SK-N-SH (cell line): ENCODE measurements around the gene SIX5. TPM values are rescaled to one million over a fixed set of nuclear protein-coding genes. Genes with fewer than 3 reads are reported as not detected.
"Not testable (repeated sequence)": the region's sequence is repeated elsewhere in the genome, so short reads cannot be mapped to it uniquely, and the experiment has no call there.

ENCODE experiments used
- CTCF ChIA-PET: fragments of 300-600, 350-600 bp; formaldehyde crosslinking; extraction: SDS; loops from one replicate; lab custom pipeline; 2021; lab: Yijun Ruan, JAX
- POLR2A ChIA-PET: fragments of 350-600 bp; sonication (Branson Sonifier 250); formaldehyde crosslinking; extraction: SDS; loops from one replicate; lab custom pipeline; 2020; ENCODE audit warnings: antibody characterized with exemption, inconsistent platforms; lab: Yijun Ruan, JAX
- DNase-seq: peaks from one replicate; pipeline ENCODE4 v3.0.0; 2012
- H2AFZ ChIP-seq: fragments of 200-600 bp; sonication (generic); 2 replicates; pipeline ENCODE4 v1.8.1; 2016; ENCODE audit warnings: antibody characterized with exemption, mild to moderate bottlenecking, low read depth
- H3F3A ChIP-seq: fragments of 200-600 bp; sonication (generic); replicated peaks from 2 replicates; pipeline ENCODE3; 2016; ENCODE audit warnings: antibody characterized with exemption, mild to moderate bottlenecking; ENCODE audit not compliant: insufficient read depth
- H3K27ac ChIP-seq, 2 experiments: fragments of 200-500 bp in 1 of 2; fragments of 200-600 bp in 1 of 2; sonication (Bioruptor generic) in 1 of 2; sonication (generic), shearing (Covaris generic) in 1 of 2; 2 replicates each; pipeline versions ENCODE4 v1.5.1 to v1.6.1; 2014 to 2016; ENCODE audit warnings: low read depth in 2 of 2, inconsistent platforms in 1 of 2, low read length in 1 of 2, mild to moderate bottlenecking in 1 of 2, mixed read lengths in 1 of 2
- H3K27me3 ChIP-seq: fragments of 200-600 bp; sonication (generic), shearing (Covaris generic); 2 replicates; pipeline ENCODE4 v1.6.1; 2016; ENCODE audit warnings: mixed run types; ENCODE audit not compliant: insufficient read depth
- H3K36me3 ChIP-seq, 2 experiments: fragments of 200-500 bp in 1 of 2; fragments of 200-600 bp in 1 of 2; sonication (Bioruptor generic) in 1 of 2; sonication (generic) in 1 of 2; replicated peaks in 1 of 2; 2 replicates each; pipeline versions ENCODE3 to v1.5.1; 2014 to 2016; ENCODE audit warnings: low read length in 1 of 2, mild to moderate bottlenecking in 1 of 2; ENCODE audit not compliant: insufficient read depth in 2 of 2, control insufficient read depth in 1 of 2
- H3K4me1 ChIP-seq, 2 experiments: fragments of 200-500 bp in 1 of 2; fragments of 200-600 bp in 1 of 2; sonication (Bioruptor generic) in 1 of 2; sonication (generic), shearing (Covaris generic) in 1 of 2; 2 replicates each; pipeline versions ENCODE4 v1.5.1 to v1.6.1; 2014 to 2016; ENCODE audit warnings: low read depth in 1 of 2, low read length in 1 of 2, mixed run types in 1 of 2; ENCODE audit not compliant: insufficient read depth in 2 of 2, control insufficient read depth in 1 of 2
- H3K4me2 ChIP-seq: fragments of 200-600 bp; sonication (generic), shearing (Covaris generic); 2 replicates; pipeline ENCODE4 v1.6.1; 2017; ENCODE audit warnings: mixed run types
- H3K4me3 ChIP-seq, 2 experiments: fragments of 200-500 bp in 1 of 2; fragments of 200-600 bp in 1 of 2; sonication (Bioruptor generic) in 1 of 2; sonication (generic), shearing (Covaris generic) in 1 of 2; 2 replicates each; pipeline versions ENCODE4 v1.5.1 to v1.8.1; 2014 to 2016; ENCODE audit warnings: low read depth in 2 of 2, inconsistent platforms in 1 of 2, low read length in 1 of 2, mild to moderate bottlenecking in 1 of 2, mixed read lengths in 1 of 2, moderate library complexity in 1 of 2
- H3K79me2 ChIP-seq: fragments of 200-600 bp; sonication (generic); 2 replicates; pipeline ENCODE4 v1.8.1; 2017; ENCODE audit warnings: mild to moderate bottlenecking; ENCODE audit not compliant: insufficient read depth
- H3K9ac ChIP-seq: fragments of 200-600 bp; sonication (generic); 2 replicates; pipeline ENCODE4 v1.6.1; 2017; ENCODE audit warnings: mixed run types
- H3K9me2 ChIP-seq: fragments of 200-600 bp; sonication (generic); 2 replicates; pipeline ENCODE4 v1.6.1; 2017; ENCODE audit warnings: mixed run types
- H3K9me3 ChIP-seq: fragments of 200-600 bp; sonication (generic); 2 replicates; pipeline ENCODE4 v1.6.1; 2017; ENCODE audit warnings: mixed run types, mild to moderate bottlenecking, moderate library complexity
- H4K20me1 ChIP-seq: fragments of 200-600 bp; sonication (generic); 2 replicates; pipeline ENCODE4 v1.6.1; 2017; ENCODE audit warnings: mild to moderate bottlenecking, mixed run types; ENCODE audit not compliant: insufficient read depth
- CHD2 ChIP-seq: fragments of 150-350 bp; IDR thresholded peaks from 2 replicates; pipeline ENCODE4 v1.6.1; 2018; ENCODE audit warnings: low read length; ENCODE audit not compliant: partially characterized antibody
- EP300 ChIP-seq, 2 experiments: IDR thresholded peaks; 2 replicates each; pipeline versions ENCODE4 v1.4.0 to v1.6.1; 2012; ENCODE audit warnings: borderline replicate concordance in 1 of 2, low read depth in 1 of 2, low read length in 1 of 2
- GABPA ChIP-seq: IDR thresholded peaks from 2 replicates; pipeline ENCODE4 v1.4.0; 2012; ENCODE audit warnings: low read depth, mild to moderate bottlenecking
- GATA2 ChIP-seq: sonication (generic); formaldehyde crosslinking; IDR thresholded peaks from 2 replicates; pipeline ENCODE4 v1.5.0; 2020; ENCODE audit warnings: mild to moderate bottlenecking, missing genetic modification reagents
- JUND ChIP-seq: IDR thresholded peaks from 2 replicates; pipeline ENCODE4 v1.4.0; 2012
- MEF2A ChIP-seq: IDR thresholded peaks from 2 replicates; pipeline ENCODE4 v1.4.0; 2012; ENCODE audit warnings: low read depth, borderline replicate concordance
- NFIC ChIP-seq: IDR thresholded peaks from 2 replicates; pipeline ENCODE4 v1.4.0; 2012; ENCODE audit warnings: borderline replicate concordance
- NRF1 ChIP-seq: IDR thresholded peaks from 2 replicates; pipeline ENCODE4 v1.6.1; 2012; ENCODE audit warnings: low read depth, mild to moderate bottlenecking, low read length
- POLR2AphosphoS5 ChIP-seq: IDR thresholded peaks from 2 replicates; pipeline ENCODE4 v1.6.1; 2012; ENCODE audit warnings: low read depth, low read length
- RFX5 ChIP-seq: IDR thresholded peaks from 2 replicates; pipeline ENCODE4 v1.6.1; 2012; ENCODE audit warnings: mild to moderate bottlenecking, improper control_type of control experiment, low read length
- RXRA ChIP-seq: IDR thresholded peaks from 2 replicates; pipeline ENCODE4 v1.4.0; 2012; ENCODE audit warnings: low read depth, mild to moderate bottlenecking, borderline replicate concordance
- TCF12 ChIP-seq: IDR thresholded peaks from 2 replicates; pipeline ENCODE4 v1.4.0; 2012
- TEAD4 ChIP-seq: IDR thresholded peaks from 2 replicates; pipeline ENCODE4 v1.4.0; 2012; ENCODE audit warnings: mild to moderate bottlenecking, borderline replicate concordance; ENCODE audit not compliant: insufficient read depth
- WGBS: methylation state at CpG from one replicate; pipeline ENCODE4 v1.1.6; 2017; ENCODE audit warnings: low lambda C conversion rate; 5-methylcytosine and 5-hydroxymethylcytosine counted together
- polyA plus RNA-seq, 3 experiments: library from polyadenylated mRNA; depleted of rRNA; stranded (reverse); fragments of >200 nt; gene quantifications; 2 replicates each; pipeline ENCODE4 v1.2.3, GENCODE V29; 2012
- TF ChIP-seq, protein P1 (sequence below): IDR thresholded peaks from 2 replicates; pipeline ENCODE4 v1.4.0; 2012; ENCODE audit warnings: low read depth, borderline replicate concordance
- TF ChIP-seq, protein P2 (sequence below): IDR thresholded peaks from 2 replicates; pipeline ENCODE4 v1.4.0; 2012; ENCODE audit warnings: low read depth
- TF ChIP-seq, protein P3 (sequence below): fragments of 150-350 bp; IDR thresholded peaks from 2 replicates; pipeline ENCODE4 v1.6.1; 2016; ENCODE audit warnings: mild to moderate bottlenecking, low read depth, low read length

The SIX5 gene
- polyA plus RNA-seq, 1 of the 3 experiments (the other 2 are of a cell fraction), result 8.4 TPM

DNA sequence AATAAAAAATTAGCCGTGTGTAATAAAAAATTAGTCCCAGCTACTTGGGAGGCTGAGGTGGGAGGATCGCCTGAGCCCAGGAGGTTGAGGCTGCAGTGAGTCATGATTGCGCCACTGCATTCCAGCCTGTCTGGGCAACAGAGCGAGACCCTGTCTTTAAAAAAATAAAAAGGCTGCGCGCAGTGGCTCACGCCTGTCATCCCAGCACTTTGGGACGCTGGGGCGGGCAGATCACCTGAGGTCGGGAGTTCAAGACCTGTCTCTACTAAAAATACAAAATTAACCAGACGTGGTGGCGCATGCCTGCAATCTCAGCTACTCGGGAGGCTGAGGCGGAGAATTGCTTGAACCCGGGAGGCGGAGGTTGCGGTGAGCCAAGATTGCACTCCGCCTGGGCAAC is 40.4 kb downstream of the SIX5 start:
- H3K4me3 ChIP-seq, H4K20me1 ChIP-seq, POLR2A ChIA-PET, H2AFZ ChIP-seq, CTCF ChIA-PET, H3K27ac ChIP-seq, H3F3A ChIP-seq, H3K9me2 ChIP-seq, H3K9ac ChIP-seq, H3K4me2 ChIP-seq, H3K36me3 ChIP-seq, DNase-seq, H3K9me3 ChIP-seq, H3K27me3 ChIP-seq, H3K4me1 ChIP-seq: not testable (repeated sequence)
- H3K79me2 ChIP-seq, result peaks cover 73% of the 10 kb centered on the region
- WGBS, result 95% methylated on average over 18 of the region's 18 CpGs

DNA sequence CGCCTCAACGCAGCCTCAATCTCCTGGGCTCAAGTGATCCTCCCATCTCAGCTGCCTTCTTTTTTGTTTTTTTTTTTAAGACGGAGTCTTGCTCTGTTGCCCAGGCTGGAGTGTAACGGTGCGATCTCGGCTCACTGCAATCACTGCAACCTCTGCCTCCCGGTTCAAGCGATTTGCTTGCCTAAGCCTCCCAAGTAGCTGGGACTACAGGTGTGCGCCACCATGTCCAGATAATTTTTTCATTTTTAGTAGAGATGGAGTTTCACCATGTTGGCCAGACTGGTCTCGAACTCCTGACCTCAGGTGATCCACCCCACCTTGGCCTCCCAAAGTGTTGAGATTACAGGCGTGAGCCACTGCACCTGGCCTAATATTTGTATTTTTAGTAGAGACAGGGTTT is 49.0 kb downstream of the SIX5 start:
- POLR2A ChIA-PET, result not testable (repeated sequence)
- CTCF ChIA-PET, result interaction anchor here (1.9 kb wide), 1 partner anchor 28 kb away, joined by 5 read pairs; the partner anchor contains the start of gene QPCTL

DNA sequence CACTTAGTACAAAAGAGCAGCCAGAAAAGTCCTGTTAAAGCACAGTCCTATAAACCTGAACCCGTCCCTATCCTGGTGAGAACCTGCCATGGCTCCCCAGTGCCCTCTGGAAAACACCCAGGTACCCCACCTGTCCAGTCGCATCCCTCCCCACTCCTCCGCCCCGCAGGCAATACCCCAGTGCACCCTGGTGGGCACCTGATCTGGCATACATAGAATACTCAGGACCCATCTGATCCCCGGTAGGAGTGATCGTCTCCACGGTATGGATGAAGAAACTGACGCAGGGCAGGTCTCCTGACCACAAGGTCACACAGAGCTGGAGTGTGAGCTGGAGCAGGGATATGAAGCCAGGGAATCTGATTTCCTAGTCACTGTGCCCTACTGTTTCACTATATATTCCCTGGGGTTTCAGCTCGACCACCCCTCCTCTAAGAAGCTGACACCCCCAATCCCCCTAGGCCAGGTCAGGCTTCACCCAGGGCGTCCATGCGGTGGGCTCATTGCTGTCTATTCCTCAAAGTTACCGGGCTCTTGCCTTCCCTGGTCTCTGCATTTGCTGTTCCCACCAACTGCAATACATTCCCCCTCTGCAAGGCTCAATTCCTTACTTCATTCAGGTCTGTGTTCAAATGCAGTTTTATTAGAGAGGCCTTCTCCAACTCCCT is 50.9 kb downstream of the SIX5 start:
- peaks cover 5 to 22% of the 10 kb centered on the region in 2 experiments for H3K36me3 ChIP-seq
- TF ChIP-seq JUND (no peak), RXRA (no peak), RFX5 (no peak), POLR2AphosphoS5 (no peak), NRF1 (no peak), MEF2A (no peak), TCF12 (no peak), NFIC (no peak), EP300 (IDR thresholded peaks at IDR 0.05; ENCODE audit: borderline replicate concordance in 1 of 2, low read depth in 1 of 2, low read length in 1 of 2) (no peak), GATA2 (CRISPR knock-in tag) (no peak), CHD2 (no peak), TEAD4 (no peak), GABPA (no peak)
- TF ChIP-seq, protein P1, sequence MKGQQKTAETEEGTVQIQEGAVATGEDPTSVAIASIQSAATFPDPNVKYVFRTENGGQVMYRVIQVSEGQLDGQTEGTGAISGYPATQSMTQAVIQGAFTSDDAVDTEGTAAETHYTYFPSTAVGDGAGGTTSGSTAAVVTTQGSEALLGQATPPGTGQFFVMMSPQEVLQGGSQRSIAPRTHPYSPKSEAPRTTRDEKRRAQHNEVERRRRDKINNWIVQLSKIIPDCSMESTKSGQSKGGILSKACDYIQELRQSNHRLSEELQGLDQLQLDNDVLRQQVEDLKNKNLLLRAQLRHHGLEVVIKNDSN, result no peak
- TF ChIP-seq, protein P2, sequence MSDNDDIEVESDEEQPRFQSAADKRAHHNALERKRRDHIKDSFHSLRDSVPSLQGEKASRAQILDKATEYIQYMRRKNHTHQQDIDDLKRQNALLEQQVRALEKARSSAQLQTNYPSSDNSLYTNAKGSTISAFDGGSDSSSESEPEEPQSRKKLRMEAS, result no peak
- TF ChIP-seq, protein P3, sequence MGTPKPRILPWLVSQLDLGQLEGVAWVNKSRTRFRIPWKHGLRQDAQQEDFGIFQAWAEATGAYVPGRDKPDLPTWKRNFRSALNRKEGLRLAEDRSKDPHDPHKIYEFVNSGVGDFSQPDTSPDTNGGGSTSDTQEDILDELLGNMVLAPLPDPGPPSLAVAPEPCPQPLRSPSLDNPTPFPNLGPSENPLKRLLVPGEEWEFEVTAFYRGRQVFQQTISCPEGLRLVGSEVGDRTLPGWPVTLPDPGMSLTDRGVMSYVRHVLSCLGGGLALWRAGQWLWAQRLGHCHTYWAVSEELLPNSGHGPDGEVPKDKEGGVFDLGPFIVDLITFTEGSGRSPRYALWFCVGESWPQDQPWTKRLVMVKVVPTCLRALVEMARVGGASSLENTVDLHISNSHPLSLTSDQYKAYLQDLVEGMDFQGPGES, result no peak
- H3K9me3 ChIP-seq, result no peaks in the 10 kb centered on the region
- no peaks in the 10 kb centered on the region for H3K9me2 ChIP-seq
- H3F3A ChIP-seq, result peaks cover 29% of the 10 kb centered on the region
- no peak for DNase-seq
- H3K9ac ChIP-seq, result peak overlapping the region; percentile 50; the same call in 1 of the 2 replicates
- POLR2A ChIA-PET, result interaction anchor here (1.0 to 2.2 kb wide), 6 partner anchors 9 to 64 kb away, joined by 3 to 12 read pairs (median 6); partner anchors contain the start of genes DMPK, FBXO46, QPCTL and SIX5
- CTCF ChIA-PET, result interaction anchor here (0.9 to 6.4 kb wide), 5 partner anchors 8 to 278 kb away, joined by 3 to 57 read pairs (median 7); partner anchors contain the start of genes FBXO46, QPCTL, SIX5 and SNRPD2
- H3K79me2 ChIP-seq, result peaks cover 79% of the 10 kb centered on the region
- whole genome bisulfite sequencing, result 70% methylated on average over 12 of the region's 12 CpGs
- H3K27ac ChIP-seq, result peak overlapping the region; percentile 74 to 77
- H3K27me3 ChIP-seq, result no peaks in the 10 kb centered on the region
- H3K4me1 ChIP-seq, result peaks cover 5 to 9% of the 10 kb centered on the region in 2 experiments; a peak in 3 of 4 replicates
- no peak overlapping the region for H2AFZ ChIP-seq
- H3K4me2 ChIP-seq, result peak overlapping the region; percentile 91
- peak overlapping the region; percentile 66 to 67 for H3K4me3 ChIP-seq
- H4K20me1 ChIP-seq, result no peaks in the 10 kb centered on the region

More for the DNA sequence above, 49.0 kb downstream of the SIX5 start:
- H3K9me3 ChIP-seq, H3K4me3 ChIP-seq, H3K27ac ChIP-seq, H3K9ac ChIP-seq, DNase-seq, H3K27me3 ChIP-seq, H3K4me2 ChIP-seq, H4K20me1 ChIP-seq, H3K9me2 ChIP-seq, H3K4me1 ChIP-seq, H2AFZ ChIP-seq: not testable (repeated sequence)
- H3K79me2 ChIP-seq, result peaks cover 85% of the 10 kb centered on the region
- H3K36me3 ChIP-seq, result peaks cover 4 to 30% of the 10 kb centered on the region in 2 experiments
- WGBS, result 98% methylated on average over 11 of the region's 11 CpGs
- peaks cover 42% of the 10 kb centered on the region for H3F3A ChIP-seq
